ENCODE measurements around the gene SPTBN1.

Gene SPTBN1

GRCh38 chr2:54434711-54435110 lies 21.4 kb upstream of the SPTBN1 start:
- DNase-seq, result no peak

- DNase-seq, result no peak
These were observed 20.6 kb upstream of the SPTBN1 start for GRCh38 chr2:54435325-54436226.

- no peak for DNase-seq
These were observed 18.5 kb upstream of the SPTBN1 start for GRCh38 chr2:54437588-54437987.

- no peak for DNase-seq
These were observed 17.9 kb upstream of the SPTBN1 start for GRCh38 chr2:54438271-54438670.

- no peak for DNase-seq
These were observed 16.5 kb upstream of the SPTBN1 start for GRCh38 chr2:54439582-54439981.

- no peak for DNase-seq
These were observed 16.1 kb upstream of the SPTBN1 start for GRCh38 chr2:54440050-54440449.

- DNase-seq, result no peak
These were observed 11.6 kb upstream of the SPTBN1 start for GRCh38 chr2:54444503-54444902.

- DNase-seq, result no peak
These were observed 10.0 kb upstream of the SPTBN1 start for GRCh38 chr2:54446122-54446521.

- no peak for DNase-seq
These were observed 9.5 kb upstream of the SPTBN1 start for GRCh38 chr2:54446625-54447024.

GRCh38 chr2:54454548-54455130 lies 1.5 kb upstream of the SPTBN1 start:
- DNase-seq, result peak; percentile 41

GRCh38 chr2:54455131-54455562 lies 980 bp upstream of the SPTBN1 start:
- DNase-seq, result peak; percentile 58

GRCh38 chr2:54456362-54456611 lies 160 bp downstream of the SPTBN1 start:
- no peak for DNase-seq

- peak; percentile 69 for DNase-seq
These were observed 640 bp downstream of the SPTBN1 start for GRCh38 chr2:54456612-54457322.

GRCh38 chr2:54457323-54458023 lies 1.3 kb downstream of the SPTBN1 start:
- DNase-seq, result peak; percentile 66

GRCh38 chr2:54459037-54459441 lies 2.9 kb downstream of the SPTBN1 start:
- no peak for DNase-seq

- peak; percentile 27 for DNase-seq
These were observed 5.1 kb downstream of the SPTBN1 start for GRCh38 chr2:54461261-54461660.

GRCh38 chr2:54464341-54464740 lies 8.2 kb downstream of the SPTBN1 start:
- DNase-seq, result no peak

GRCh38 chr2:54465143-54465542 lies 9.0 kb downstream of the SPTBN1 start:
- no peak for DNase-seq

GRCh38 chr2:54466870-54467269 lies 10.7 kb downstream of the SPTBN1 start:
- no peak for DNase-seq

- no peak for DNase-seq
These were observed 12.5 kb downstream of the SPTBN1 start for GRCh38 chr2:54468673-54469072.

- no peak for DNase-seq
These were observed 13.4 kb downstream of the SPTBN1 start for GRCh38 chr2:54469484-54470053.

GRCh38 chr2:54470266-54470938 lies 14.3 kb downstream of the SPTBN1 start:
- no peak for DNase-seq

All from NCI-H345 (cell line).